GM12892 (cell line): ENCODE results near the gene ELP5.

Source experiments
- POLR2A ChIP-seq: IDR thresholded peaks from 2 replicates; pipeline ENCODE4 v1.6.1; 2011; ENCODE audit warnings: low read depth, low read length, control low read depth
- POLR2AphosphoS5 ChIP-seq: IDR thresholded peaks from 2 replicates; pipeline ENCODE4 v1.6.1; 2011; ENCODE audit warnings: low read depth, low read length, control low read depth

DNA sequence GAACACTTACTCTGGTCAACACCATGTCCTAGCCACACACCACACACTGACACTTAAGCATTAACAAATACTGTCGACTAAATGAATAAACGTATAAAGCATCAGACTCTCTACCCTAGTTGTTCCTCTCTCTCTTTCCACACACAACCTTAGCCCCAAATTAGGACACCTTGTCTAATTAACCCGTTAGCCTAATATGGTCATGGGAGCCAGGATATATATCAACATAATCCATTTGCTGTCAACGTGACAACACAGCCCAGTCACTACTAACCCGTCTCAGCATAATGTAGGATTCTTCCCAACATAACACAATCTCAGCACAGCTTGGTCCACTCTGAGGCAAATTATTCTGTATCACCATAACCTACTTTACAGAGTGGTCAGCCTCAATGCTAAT lies 19.9 kb upstream of the ELP5 start:
- TF ChIP-seq POLR2A, result no peak
- no peak for TF ChIP-seq POLR2AphosphoS5
